Activated CD8-positive, alpha-beta T cell treated with anti-CD3 and anti-CD28 coated beads for 36 hours (primary cell): Measurements from ENCODE around the gene RUSC1. TPM values are rescaled to one million over a fixed set of nuclear protein-coding genes. Genes with fewer than 3 reads are reported as not detected.
"Not testable (repeated sequence)": the region's sequence is repeated elsewhere in the genome, so short reads cannot be mapped to it uniquely, and the experiment has no call there.

ENCODE experiments used
- ATAC-seq: fragments of 200-7000 bp; cut with Tn5 transposase; one replicate; pipeline ENCODE4 v1.10.0; 2021; ENCODE audit warnings: mild to moderate bottlenecking, moderate library complexity
- CTCF ChIA-PET: fragments of 350-600 bp; sonication (Branson Sonifier 250); formaldehyde crosslinking; loops from one replicate; lab custom pipeline; 2021; ENCODE audit warnings: antibody characterized with exemption; lab: Charles Lee
- POLR2A ChIA-PET: fragments of 350-600 bp; sonication (Branson Sonifier 250); formaldehyde crosslinking; loops from one replicate; lab custom pipeline; 2021; ENCODE audit warnings: antibody characterized with exemption; lab: Charles Lee
- DNase-seq: peaks from one replicate; pipeline ENCODE4 v3.0.0-alpha.2; 2020
- H3K27ac Mint-ChIP-seq: one replicate; pipeline ENCODE4 v1.8.0; 2021; ENCODE audit warnings: mild to moderate bottlenecking, mixed read lengths
- H3K27me3 Mint-ChIP-seq: one replicate; pipeline ENCODE4 v1.8.0; 2021; ENCODE audit warnings: mixed read lengths
- H3K36me3 Mint-ChIP-seq: one replicate; pipeline ENCODE4 v1.8.0; 2021; ENCODE audit warnings: low read depth, mixed read lengths
- H3K4me1 Mint-ChIP-seq: one replicate; pipeline ENCODE4 v1.8.0; 2021; ENCODE audit warnings: low read depth, mixed read lengths
- H3K4me3 Mint-ChIP-seq: one replicate; pipeline ENCODE4 v1.8.0; 2021; ENCODE audit warnings: mild to moderate bottlenecking, moderate library complexity, mixed read lengths
- H3K9me3 Mint-ChIP-seq: one replicate; pipeline ENCODE4 v1.8.0; 2021; ENCODE audit warnings: mixed read lengths
- intact Hi-C: fragments of 100-400 bp; cut with micrococcal nuclease; formaldehyde crosslinking; loops from one replicate; pipeline ENCODE4 v1.10.0; 2022
- total RNA-seq, 2 experiments: library from RNA; stranded (reverse); gene quantifications; one replicate each; pipeline ENCODE4 v1.2.3, GENCODE V29; 2021
- TF ChIP-seq, protein P1 (sequence below): fragments of 200-600 bp; IDR thresholded peaks from one replicate; pipeline ENCODE4 v1.8.0; 2022; ENCODE audit warnings: antibody characterized with exemption, mild to moderate bottlenecking

RUSC1 gene
- total RNA-seq, 2 experiments from 2014 or later, result 21.2 to 21.6 TPM

DNA sequence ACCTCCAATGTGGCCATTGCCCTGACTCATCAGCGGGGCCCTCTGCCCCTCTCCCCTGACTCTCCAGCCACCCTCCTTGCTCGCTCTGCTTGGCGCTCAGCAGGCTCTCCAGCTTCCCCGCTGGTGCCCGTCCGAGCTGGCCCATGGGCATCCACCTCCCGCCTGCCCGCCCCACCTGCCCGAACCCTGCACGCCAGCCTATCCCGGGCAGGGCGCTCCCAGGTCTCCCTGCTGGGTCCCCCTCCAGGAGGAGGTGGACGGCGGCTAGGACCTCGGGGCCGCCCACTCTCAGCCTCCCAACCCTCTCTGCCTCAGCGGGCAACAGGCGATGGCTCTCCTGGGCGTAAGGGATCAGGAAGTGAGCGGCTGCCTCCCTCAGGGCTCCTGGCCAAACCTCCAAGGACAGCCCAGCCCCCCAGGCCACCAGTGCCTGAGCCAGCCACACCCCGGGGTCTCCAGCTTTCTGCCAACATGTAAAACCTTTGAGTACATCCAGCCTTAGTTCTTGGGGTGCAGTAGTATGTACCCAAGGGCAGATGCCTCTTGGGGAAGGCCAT is 32.6 kb upstream of the RUSC1 start:
- no peak for ATAC-seq
- no peaks in the 10 kb centered on the region for H3K36me3 Mint-ChIP-seq

GRCh38 chr1:155291006-155291405 is 29.7 kb upstream of the RUSC1 start:
- H3K9me3 Mint-ChIP-seq, H3K4me1 Mint-ChIP-seq, intact Hi-C loops, H3K27ac Mint-ChIP-seq, H3K4me3 Mint-ChIP-seq, POLR2A ChIA-PET, H3K36me3 Mint-ChIP-seq, ATAC-seq, DNase-seq: not testable (repeated sequence)
- peaks cover 18% of the 10 kb centered on the region for H3K27me3 Mint-ChIP-seq
- CTCF ChIA-PET, result interaction anchor here (1.8 to 2.0 kb wide), 2 partner anchors 13 to 40 kb away, joined by 4 to 6 read pairs; no protein-coding TSS in a partner anchor

More for the DNA sequence above, 32.6 kb upstream of the RUSC1 start:
- Mint-ChIP-seq H3K4me3 (no peak overlapping the region), H3K4me1 (no peaks in the 10 kb centered on the region), H3K27ac (no peak overlapping the region), H3K27me3 (peaks cover 3% of the 10 kb centered on the region), H3K9me3 (no peaks in the 10 kb centered on the region)
- ChIA-PET CTCF (no interaction called here), POLR2A (no interaction called here)
- DNase-seq, result no peak
- TF ChIP-seq, protein P1, sequence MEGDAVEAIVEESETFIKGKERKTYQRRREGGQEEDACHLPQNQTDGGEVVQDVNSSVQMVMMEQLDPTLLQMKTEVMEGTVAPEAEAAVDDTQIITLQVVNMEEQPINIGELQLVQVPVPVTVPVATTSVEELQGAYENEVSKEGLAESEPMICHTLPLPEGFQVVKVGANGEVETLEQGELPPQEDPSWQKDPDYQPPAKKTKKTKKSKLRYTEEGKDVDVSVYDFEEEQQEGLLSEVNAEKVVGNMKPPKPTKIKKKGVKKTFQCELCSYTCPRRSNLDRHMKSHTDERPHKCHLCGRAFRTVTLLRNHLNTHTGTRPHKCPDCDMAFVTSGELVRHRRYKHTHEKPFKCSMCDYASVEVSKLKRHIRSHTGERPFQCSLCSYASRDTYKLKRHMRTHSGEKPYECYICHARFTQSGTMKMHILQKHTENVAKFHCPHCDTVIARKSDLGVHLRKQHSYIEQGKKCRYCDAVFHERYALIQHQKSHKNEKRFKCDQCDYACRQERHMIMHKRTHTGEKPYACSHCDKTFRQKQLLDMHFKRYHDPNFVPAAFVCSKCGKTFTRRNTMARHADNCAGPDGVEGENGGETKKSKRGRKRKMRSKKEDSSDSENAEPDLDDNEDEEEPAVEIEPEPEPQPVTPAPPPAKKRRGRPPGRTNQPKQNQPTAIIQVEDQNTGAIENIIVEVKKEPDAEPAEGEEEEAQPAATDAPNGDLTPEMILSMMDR, result no peak
- intact Hi-C loops, result no loop called here

GRCh38 chr1:155293086-155293749 is 27.5 kb upstream of the RUSC1 start:
- CTCF ChIA-PET, result no interaction called here
- DNase-seq (no peak), ATAC-seq (no peak)
- Mint-ChIP-seq H3K4me1 (peaks cover 4% of the 10 kb centered on the region), H3K36me3 (no peaks in the 10 kb centered on the region), H3K9me3 (no peaks in the 10 kb centered on the region), H3K4me3 (no peak overlapping the region), H3K27ac (no peak overlapping the region), H3K27me3 (peaks cover 33% of the 10 kb centered on the region)
- intact Hi-C loops, result no loop called here
- POLR2A ChIA-PET, result interaction anchor here (0.6 to 1.4 kb wide), 3 partner anchors 14 to 45 kb away, joined by 3 to 4 read pairs (median 3); partner anchors contain the start of gene ENTREP3
- TF ChIP-seq, protein P1, result no peak

DNA sequence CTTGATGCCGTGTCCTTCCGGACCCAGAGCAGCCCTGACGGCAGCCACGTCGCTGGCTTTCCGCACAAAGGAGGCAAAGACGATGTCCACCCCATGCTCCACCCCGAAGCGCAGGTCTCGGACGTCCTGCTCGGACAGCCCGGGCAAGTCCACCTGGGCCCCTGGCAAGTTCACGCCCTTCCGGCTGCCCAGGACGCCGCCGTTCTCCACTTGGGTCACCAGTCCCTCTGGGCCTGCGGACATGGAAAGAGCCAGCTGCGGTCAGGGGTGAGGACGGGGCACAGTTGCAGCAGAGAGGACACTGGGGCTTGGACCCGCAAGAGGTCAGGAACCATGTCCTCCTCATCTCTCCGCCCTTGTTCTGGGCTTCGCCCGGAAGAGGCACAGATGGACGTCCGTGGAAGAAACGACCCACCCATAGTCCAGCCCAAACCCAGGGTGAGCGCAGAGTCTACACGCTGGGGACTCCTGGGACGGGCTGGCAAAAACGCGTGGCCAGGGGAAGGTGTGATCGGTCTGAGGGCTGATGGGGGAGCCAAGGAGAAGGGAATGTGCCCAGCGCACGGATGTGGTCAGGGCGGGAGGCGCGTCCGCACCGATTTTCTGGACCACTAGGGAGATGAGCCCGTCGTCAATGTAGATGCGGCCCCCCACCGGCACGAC is 26.0 kb upstream of the RUSC1 start:
- no peak overlapping the region for H3K4me3 Mint-ChIP-seq
- TF ChIP-seq, protein P1, result no peak
- H3K27me3 Mint-ChIP-seq, result peaks cover 33% of the 10 kb centered on the region
- H3K9me3 Mint-ChIP-seq, result no peaks in the 10 kb centered on the region
- DNase-seq (no peak), ATAC-seq (no peak)
- ChIA-PET CTCF (no interaction called here), POLR2A (interaction anchor here (0.8 to 1.1 kb wide), 2 partner anchors 43 to 48 kb away, joined by 3 to 5 read pairs; no protein-coding TSS in a partner anchor)
- peaks cover 4% of the 10 kb centered on the region for H3K4me1 Mint-ChIP-seq
- no peaks in the 10 kb centered on the region for H3K36me3 Mint-ChIP-seq
- H3K27ac Mint-ChIP-seq, result no peak overlapping the region
- intact Hi-C loops, result no loop called here

GRCh38 chr1:155295183-155295941 is 25.3 kb upstream of the RUSC1 start:
- intact Hi-C loops, result no loop called here
- ChIA-PET CTCF (no interaction called here), POLR2A (interaction anchor here (0.8 to 1.1 kb wide), 2 partner anchors 44 to 47 kb away, joined by 3 to 5 read pairs; no protein-coding TSS in a partner anchor)
- peaks cover 4% of the 10 kb centered on the region for H3K4me1 Mint-ChIP-seq
- no peaks in the 10 kb centered on the region for H3K9me3 Mint-ChIP-seq
- ATAC-seq (peak; percentile 27), DNase-seq (no peak)
- H3K27me3 Mint-ChIP-seq, result peaks cover 30% of the 10 kb centered on the region
- TF ChIP-seq, protein P1, result no peak
- no peaks in the 10 kb centered on the region for H3K36me3 Mint-ChIP-seq
- no peak overlapping the region for H3K27ac Mint-ChIP-seq
- no peak overlapping the region for H3K4me3 Mint-ChIP-seq
